Breast epithelium (tissue), 4 donors: ENCODE results near the gene HSF4. TPM values are rescaled to one million over a fixed set of nuclear protein-coding genes. Genes with fewer than 3 reads are reported as not detected.

Experiments used
- DNase-seq, 2 donors: peaks; one replicate each; pipeline ENCODE4 v3.0.0-alpha.2; 2019; ENCODE audit warnings: low spot score in 2 of 2
- H3K27ac ChIP-seq, 2 donors: fragments of 200-600 bp; sonication (generic) in 1 of 2; one replicate each; pipeline ENCODE4 v1.5.1; 2016 to 2019; ENCODE audit warnings: mild to moderate bottlenecking in 1 of 2
- H3K27me3 ChIP-seq, 2 donors: fragments of 200-600 bp; sonication (generic) in 1 of 2; one replicate each; pipeline versions ENCODE4 v1.5.1 to v1.6.0; 2017 to 2019; ENCODE audit warnings: control low read depth in 1 of 2, mild to moderate bottlenecking in 1 of 2
- H3K36me3 ChIP-seq: fragments of 200-600 bp; one replicate; pipeline ENCODE4 v1.5.1; 2019
- H3K4me1 ChIP-seq, 2 donors: fragments of 200-600 bp; sonication (generic); one replicate each; pipeline ENCODE4 v1.5.1; 2016 to 2019; ENCODE audit warnings: control low read depth in 1 of 2
- H3K4me3 ChIP-seq, 3 donors: fragments of 200-600 bp; sonication (generic); 1 replicate in 2 of 3; 2 replicates in 1 of 3; pipeline ENCODE4 v1.5.1; 2016 to 2019; ENCODE audit warnings: mild to moderate bottlenecking in 3 of 3, moderate library complexity in 2 of 3
- H3K9me3 ChIP-seq, 2 donors: fragments of 200-600 bp; sonication (generic) in 1 of 2; one replicate each; pipeline ENCODE4 v1.5.1; 2016 to 2019; ENCODE audit warnings: control low read depth in 1 of 2
- CTCF ChIP-seq, 3 donors: fragments of 450-650 bp; IDR thresholded peaks; one replicate each; pipeline ENCODE4 v1.5.1; 2016 to 2017; ENCODE audit warnings: antibody characterized with exemption in 3 of 3, mild to moderate bottlenecking in 3 of 3, moderate library complexity in 3 of 3
- POLR2A ChIP-seq: fragments of 450-650 bp; IDR thresholded peaks from one replicate; pipeline ENCODE4 v1.6.1; 2016; ENCODE audit warnings: antibody characterized with exemption, mild to moderate bottlenecking, moderate library complexity
- POLR2AphosphoS5 ChIP-seq, 3 donors: sonication (generic); formaldehyde crosslinking; IDR thresholded peaks; one replicate each; pipeline ENCODE4 v1.6.1; 2017; ENCODE audit warnings: antibody characterized with exemption in 3 of 3
- intact Hi-C: fragments of 100-400 bp; cut with DNase I; formaldehyde crosslinking; loops from one replicate; pipeline ENCODE4 v1.15.1; 2023; ENCODE audit warnings: low total_unique reads
- total RNA-seq, 3 donors: library from RNA; depleted of rRNA; stranded (reverse); fragments of >200 nt; gene quantifications; one replicate each; pipeline ENCODE4 v1.1.0, GENCODE V29; 2016

HSF4 gene
- total RNA-seq, 3 donors from 2014 or later = 46.9 to 113 (median 62.5) TPM

- TF ChIP-seq CTCF (IDR thresholded peaks at IDR 0.05) (no peak), POLR2AphosphoS5 (IDR thresholded peaks at IDR 0.05) (no peak), POLR2A (no peak)
- Histone ChIP-seq H3K4me3 (peak overlapping the region in 2 of 3 donors; percentile 68 to 70), H3K27me3 (no peaks in the 10 kb centered on the region), H3K36me3 (peaks cover 8% of the 10 kb centered on the region), H3K4me1 (peaks cover 0 to 11% of the 10 kb centered on the region in 2 donors), H3K9me3 (no peaks in the 10 kb centered on the region), H3K27ac (peak overlapping the region; percentile 41 to 75)
- no peak for DNase-seq
- intact Hi-C loops = no loop called here
These were observed 35.3 kb downstream of the HSF4 start for GRCh38 chr16:67199808-67200198.

GRCh38 chr16:67200491-67200890, 35.9 kb downstream of the HSF4 start:
- H3K4me1 ChIP-seq = peaks cover 0 to 11% of the 10 kb centered on the region in 2 donors
- TF ChIP-seq CTCF (IDR thresholded peaks at IDR 0.05) = no peak
- no peak for TF ChIP-seq POLR2AphosphoS5 (IDR thresholded peaks at IDR 0.05)
- TF ChIP-seq POLR2A = no peak
- no peak for DNase-seq
- no peaks in the 10 kb centered on the region for H3K27me3 ChIP-seq
- H3K36me3 ChIP-seq = peaks cover 8% of the 10 kb centered on the region
- no peaks in the 10 kb centered on the region for H3K9me3 ChIP-seq
- H3K4me3 ChIP-seq = no peak overlapping the region
- intact Hi-C loops = no loop called here
- no peak overlapping the region for H3K27ac ChIP-seq

GRCh38 chr16:67201411-67202345, 37.1 kb downstream of the HSF4 start:
- H3K27ac ChIP-seq = no peak overlapping the region
- no peak for DNase-seq
- H3K9me3 ChIP-seq = no peaks in the 10 kb centered on the region
- no peak overlapping the region for H3K4me3 ChIP-seq
- H3K4me1 ChIP-seq = peaks cover 0 to 11% of the 10 kb centered on the region in 2 donors
- H3K36me3 ChIP-seq = peaks cover 8% of the 10 kb centered on the region
- intact Hi-C loops = no loop called here
- no peak for TF ChIP-seq POLR2AphosphoS5 (IDR thresholded peaks at IDR 0.05)
- no peak for TF ChIP-seq CTCF (IDR thresholded peaks at IDR 0.05)
- TF ChIP-seq POLR2A = no peak
- no peaks in the 10 kb centered on the region for H3K27me3 ChIP-seq

GRCh38 chr16:67202426-67202825, 37.9 kb downstream of the HSF4 start:
- peaks cover 0 to 11% of the 10 kb centered on the region in 2 donors for H3K4me1 ChIP-seq
- no peak overlapping the region for H3K4me3 ChIP-seq
- peaks cover 8% of the 10 kb centered on the region for H3K36me3 ChIP-seq
- DNase-seq = no peak
- H3K27me3 ChIP-seq = no peaks in the 10 kb centered on the region
- no peak overlapping the region for H3K27ac ChIP-seq
- H3K9me3 ChIP-seq = no peaks in the 10 kb centered on the region
- intact Hi-C loops = no loop called here
- TF ChIP-seq POLR2A = no peak

GRCh38 chr16:67202956-67203493, 38.5 kb downstream of the HSF4 start:
- DNase-seq = no peak
- Histone ChIP-seq H3K4me1 (peaks cover 0 to 7% of the 10 kb centered on the region in 2 donors), H3K27ac (no peak overlapping the region), H3K27me3 (no peaks in the 10 kb centered on the region), H3K9me3 (no peaks in the 10 kb centered on the region), H3K4me3 (no peak overlapping the region), H3K36me3 (peaks cover 8% of the 10 kb centered on the region)
- TF ChIP-seq POLR2AphosphoS5 (IDR thresholded peaks at IDR 0.05) = no peak
- TF ChIP-seq POLR2A = no peak
- TF ChIP-seq CTCF (IDR thresholded peaks at IDR 0.05) = no peak
- intact Hi-C loops = no loop called here
